H1 (cell line): ENCODE data around the gene FGF23. TPM values are rescaled to one million over a fixed set of nuclear protein-coding genes. Genes with fewer than 3 reads are reported as not detected.

Source experiments
- CEBPB ChIP-seq: IDR thresholded peaks from 2 replicates; pipeline ENCODE4 v1.6.1; 2012; ENCODE audit warnings: low read depth, low read length
- CHD7 ChIP-seq: fragments of 300-600 bp; sonication (generic); IDR thresholded peaks from 2 replicates; pipeline ENCODE4 v1.7.1; 2012; ENCODE audit warnings: low read length, moderate library complexity, mild to moderate bottlenecking, inconsistent platforms; ENCODE audit not compliant: insufficient replicate concordance
- CREB1 ChIP-seq: IDR thresholded peaks from 2 replicates; pipeline ENCODE4 v1.6.1; 2012; ENCODE audit warnings: inconsistent platforms
- CTCF ChIP-seq, 3 experiments: IDR thresholded peaks; 1 replicate in 2 of 3; 2 replicates in 1 of 3; pipeline versions ENCODE4 v1.5.1 to v1.6.1; 2011; ENCODE audit warnings: low read length in 3 of 3, mild to moderate bottlenecking in 3 of 3, inconsistent platforms in 2 of 3, low read depth in 1 of 3, moderate library complexity in 1 of 3; ENCODE audit not compliant: insufficient read depth in 1 of 3; ENCODE audit errors: control extremely low read depth in 1 of 3
- EGR1 ChIP-seq: IDR thresholded peaks from 2 replicates; pipeline ENCODE4 v1.6.1; 2011; ENCODE audit warnings: low read depth, low read length, borderline replicate concordance
- GABPA ChIP-seq: IDR thresholded peaks from 2 replicates; pipeline ENCODE4 v1.6.1; 2011; ENCODE audit warnings: mild to moderate bottlenecking, low read length, moderate library complexity, borderline replicate concordance; ENCODE audit not compliant: insufficient read depth
- KDM1A ChIP-seq: fragments of 200-600, 300-600 bp; sonication (generic); IDR thresholded peaks from 2 replicates; pipeline ENCODE4 v1.7.1; 2016; ENCODE audit warnings: mild to moderate bottlenecking, low read length, borderline replicate concordance
- NANOG ChIP-seq: IDR thresholded peaks from 2 replicates; pipeline ENCODE4 v1.6.1; 2011; ENCODE audit warnings: low read length, low read depth, mild to moderate bottlenecking, inconsistent platforms; ENCODE audit not compliant: insufficient read depth, poor library complexity, severe bottlenecking
- RBBP5 ChIP-seq: IDR thresholded peaks from 2 replicates; pipeline ENCODE4 v1.7.1; 2012; ENCODE audit warnings: low read depth, mild to moderate bottlenecking, inconsistent platforms, low read length, moderate library complexity, borderline replicate concordance
- SIX5 ChIP-seq: IDR thresholded peaks from 2 replicates; pipeline ENCODE4 v1.6.1; 2011; ENCODE audit warnings: mild to moderate bottlenecking, low read depth, low read length
- polyA plus RNA-seq, 7 experiments: library from polyadenylated mRNA; depleted of rRNA in 3 of 7; stranded (reverse) in 5 of 7; unstranded in 2 of 7; fragments of >200 nt in 5 of 7; fragments of 200-250 nt in 2 of 7; gene quantifications; 1 replicate in 5 of 7; 2 replicates in 1 of 7; 4 replicates in 1 of 7; pipeline versions ENCODE4 v1.2.1 to v1.2.3, GENCODE V29; 2011 to 2013; ENCODE audit warnings: missing spikeins in 2 of 7, mixed read lengths in 2 of 7
- total RNA-seq: library from RNA; stranded (reverse); fragmentation: NEBNext Ultra II Directional; extraction: Animal tissue kit (Norgen Biotek cat#: 25700); gene quantifications from 2 replicates; pipeline ENCODE4 v1.2.1, GENCODE V29; 2021

Gene FGF23
- total and polyA plus RNA-seq, 2 of the 8 experiments (the other 6 are each of a cell fraction or from before 2014, with no cell fraction given), result 0.35 to 0.67 TPM

- TF ChIP-seq CHD7, result no peak
- 0 out of 2 replicates have a peak, but pooled peaks have one; percentile 22 for TF ChIP-seq CREB1
- peak; percentile 83 to 97 (median 92) for TF ChIP-seq CTCF (IDR thresholded peaks at IDR 0.05; ENCODE audit: control extremely low read depth in 1 of 3, insufficient read depth in 1 of 3, low read depth in 1 of 3, low read length in 3 of 3)
- TF ChIP-seq KDM1A, result no peak
- TF ChIP-seq RBBP5, result no peak
- TF ChIP-seq GABPA, result no peak
- TF ChIP-seq NANOG, result no peak
- no peak for TF ChIP-seq SIX5
- TF ChIP-seq EGR1, result no peak
- no peak for TF ChIP-seq CEBPB
Observed at GRCh38 chr12:4356041-4356327, 23.5 kb downstream of the FGF23 start (continued).
